Stimulated activated CD4-positive, alpha-beta T cell treated with anti-CD3 and anti-CD28 coated beads, Interleukin-1b, Interleukin-23, amount 100 ng/mL, for 24 hours (primary cell): ENCODE data around the gene CBX3.
"Not testable (repeated sequence)": the region's sequence is repeated elsewhere in the genome, so short reads cannot be mapped to it uniquely, and the experiment has no call there.

Experiments
- DNase-seq, 4 experiments: peaks; one replicate each; pipeline ENCODE4 v3.0.0-alpha.2; 2020; ENCODE audit warnings: low read depth in 4 of 4, low spot score in 1 of 4

CBX3 gene

GRCh38 chr7:26169271-26169670, 32.3 kb upstream of the CBX3 start:
- DNase-seq: no peak

GRCh38 chr7:26170663-26171062, 30.9 kb upstream of the CBX3 start:
- no peak for DNase-seq

GRCh38 chr7:26171601-26172000, 29.9 kb upstream of the CBX3 start:
- DNase-seq: no peak

GRCh38 chr7:26172048-26172447, 29.5 kb upstream of the CBX3 start:
- no peak for DNase-seq

GRCh38 chr7:26175903-26176302, 25.6 kb upstream of the CBX3 start:
- not testable (repeated sequence) for DNase-seq

GRCh38 chr7:26176696-26177095, 24.8 kb upstream of the CBX3 start:
- not testable (repeated sequence) for DNase-seq

GRCh38 chr7:26177269-26177668, 24.3 kb upstream of the CBX3 start:
- DNase-seq: not testable (repeated sequence)

- DNase-seq: no peak
Measured at GRCh38 chr7:26178272-26178960, 23.1 kb upstream of the CBX3 start.

GRCh38 chr7:26179422-26179821, 22.1 kb upstream of the CBX3 start:
- DNase-seq: no peak

- DNase-seq: no peak
Measured at GRCh38 chr7:26179826-26180497, 21.6 kb upstream of the CBX3 start.

- no peak for DNase-seq
Measured at GRCh38 chr7:26180792-26181198, 20.8 kb upstream of the CBX3 start.

- no peak for DNase-seq
Measured at GRCh38 chr7:26181474-26182227, 19.9 kb upstream of the CBX3 start.

- DNase-seq: no peak
Measured at GRCh38 chr7:26182283-26182682, 19.3 kb upstream of the CBX3 start.

GRCh38 chr7:26182706-26183105, 18.8 kb upstream of the CBX3 start:
- no peak for DNase-seq

GRCh38 chr7:26183545-26184280, 17.8 kb upstream of the CBX3 start:
- no peak for DNase-seq

- DNase-seq: not testable (repeated sequence)
Measured at GRCh38 chr7:26184281-26185101, 17.1 kb upstream of the CBX3 start.

GRCh38 chr7:26185131-26185843, 16.3 kb upstream of the CBX3 start:
- DNase-seq: no peak

GRCh38 chr7:26185844-26186180, 15.7 kb upstream of the CBX3 start:
- no peak for DNase-seq

- DNase-seq: no peak
Measured at GRCh38 chr7:26186364-26187311, 14.9 kb upstream of the CBX3 start.
